Kidney epithelial cell (primary cell): ENCODE data around the gene DLX4. TPM values are rescaled to one million over a fixed set of nuclear protein-coding genes. Genes with fewer than 3 reads are reported as not detected.
A peak's percentile ranks its signal among the peaks of the same experiment; 100 is the strongest.

Experiments used
- DNase-seq: peaks from one replicate; pipeline ENCODE4 v3.0.0-alpha.2; 2010; ENCODE audit warnings: low read depth
- H3K27me3 ChIP-seq: 2 replicates; pipeline ENCODE4 v1.6.0; 2011; ENCODE audit warnings: low read length; ENCODE audit not compliant: control insufficient read depth, insufficient read depth
- H3K36me3 ChIP-seq: 2 replicates; pipeline ENCODE4 v1.5.1; 2011; ENCODE audit warnings: low read length; ENCODE audit not compliant: control insufficient read depth, insufficient read depth
- H3K4me3 ChIP-seq: 2 replicates; pipeline ENCODE4 v1.5.1; 2011; ENCODE audit warnings: low read depth, mild to moderate bottlenecking, control low read depth, low read length
- CTCF ChIP-seq: IDR thresholded peaks from 2 replicates; pipeline ENCODE4 v1.5.1; 2011; ENCODE audit warnings: mild to moderate bottlenecking, moderate library complexity, low read length, control low read depth, inconsistent platforms; ENCODE audit not compliant: insufficient read depth, poor library complexity, severe bottlenecking
- total RNA-seq: library from RNA; depleted of rRNA; stranded (reverse); fragments of >200 nt; gene quantifications from 2 replicates; pipeline ENCODE4 v1.2.3, GENCODE V29; 2015

DLX4 gene
- total RNA-seq: 0.21 and 0.50 TPM in 2 replicates

DNA sequence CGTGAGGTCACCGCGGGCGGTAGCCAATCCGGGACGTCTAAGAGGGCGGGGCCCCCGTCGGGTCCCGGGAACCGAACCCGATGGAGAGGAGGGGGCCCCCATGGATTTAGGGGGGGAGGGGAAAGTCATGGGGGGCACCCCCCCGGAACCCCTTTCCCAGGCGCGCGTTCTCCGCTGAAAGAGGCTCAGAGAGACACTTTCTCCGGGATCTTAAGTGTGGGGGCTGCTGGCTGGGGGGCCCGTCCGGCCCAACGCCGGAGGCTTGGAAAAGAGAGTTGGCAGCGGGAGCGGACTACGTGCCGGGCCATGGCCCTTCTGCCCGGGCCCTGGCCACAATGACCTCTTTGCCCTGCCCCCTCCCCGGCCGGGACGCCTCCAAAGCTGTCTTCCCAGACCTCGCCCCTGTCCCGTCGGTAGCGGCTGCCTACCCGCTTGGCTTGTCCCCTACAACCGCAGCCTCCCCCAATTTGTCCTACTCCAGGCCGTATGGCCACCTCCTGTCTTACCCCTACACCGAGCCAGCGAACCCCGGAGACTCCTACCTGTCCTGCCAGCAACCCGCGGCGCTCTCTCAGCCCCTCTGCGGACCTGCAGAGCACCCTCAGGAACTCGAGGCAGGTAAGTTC lies at the start of gene DLX4:
Gene DLX4, plus strand, starts transcription at position 57 of the 626 bp plus-strand sequence. Its CDS starts 279 bp downstream, at position 336.
- Histone ChIP-seq H3K27me3 (peaks cover 97% of the 10 kb centered on the region), H3K36me3 (no peaks in the 10 kb centered on the region), H3K4me3 (peak within 1 kb of the TSS; percentile 40)
- DNase-seq: no peak
- no peak for TF ChIP-seq CTCF

DNA sequence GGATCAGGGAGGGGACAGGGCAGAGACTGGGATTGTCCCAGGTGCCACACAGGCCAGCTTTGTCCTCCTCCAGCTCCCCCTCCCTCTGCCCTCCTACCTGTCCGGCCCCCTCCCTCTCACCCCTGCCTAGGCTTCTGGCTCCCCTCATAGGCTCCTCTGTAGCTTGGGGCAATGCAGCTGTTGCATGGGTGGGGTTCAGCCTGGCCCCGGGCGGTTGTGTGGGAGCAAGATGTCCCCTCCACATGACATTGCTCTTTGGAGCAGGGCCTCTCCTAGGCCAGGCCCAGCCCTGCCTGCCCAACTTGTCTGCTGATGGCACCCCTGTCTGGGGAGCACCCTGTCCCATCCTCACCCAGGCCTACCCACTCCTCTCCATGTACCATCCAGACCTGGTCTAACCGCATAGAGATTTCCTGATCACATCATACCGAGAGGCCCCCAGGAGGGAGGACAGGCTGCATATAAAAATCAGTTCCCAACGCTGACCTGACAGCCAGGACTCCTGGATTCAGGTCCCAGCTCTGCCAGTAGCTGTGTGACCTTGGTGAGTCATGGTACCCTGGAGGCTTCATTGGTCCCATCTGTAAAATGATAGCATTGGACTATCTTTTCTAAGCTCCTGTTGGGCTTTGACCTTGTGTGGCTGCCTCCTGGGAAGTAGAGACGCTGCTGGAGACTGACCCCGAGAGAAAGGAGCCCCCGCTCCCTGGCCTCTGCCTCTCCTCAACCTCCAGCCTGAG lies 48.8 kb upstream of the DLX4 start:
- H3K27me3 ChIP-seq: peaks cover 12% of the 10 kb centered on the region
- no peak overlapping the region for H3K4me3 ChIP-seq
- no peak for TF ChIP-seq CTCF
- no peaks in the 10 kb centered on the region for H3K36me3 ChIP-seq
- no peak for DNase-seq

GRCh38 chr17:49922095-49922494 lies 46.9 kb upstream of the DLX4 start:
- DNase-seq: no peak
- peaks cover 5% of the 10 kb centered on the region for H3K27me3 ChIP-seq
- H3K4me3 ChIP-seq: no peak overlapping the region
- H3K36me3 ChIP-seq: no peaks in the 10 kb centered on the region
- TF ChIP-seq CTCF: no peak

DNA sequence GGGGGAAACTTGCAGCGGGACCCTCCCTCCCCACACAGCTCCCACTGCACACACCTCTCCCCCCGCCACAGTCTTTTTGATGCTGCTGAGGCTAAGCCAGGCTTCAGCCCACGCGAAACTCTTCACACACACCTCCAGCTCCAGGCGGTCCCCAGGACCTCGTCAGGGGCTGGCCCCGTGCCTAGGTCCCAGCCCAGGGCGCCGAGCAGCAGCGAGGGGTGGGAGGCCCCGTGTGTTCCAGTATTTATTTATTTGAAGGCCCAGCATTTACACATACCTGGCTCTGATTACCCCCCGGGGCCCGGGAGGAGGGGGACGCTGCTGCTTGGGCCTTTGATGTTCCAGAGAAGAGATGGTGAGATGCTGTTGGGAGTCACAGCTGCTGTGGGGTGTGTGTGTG lies 44.9 kb upstream of the DLX4 start:
- no peak overlapping the region for H3K4me3 ChIP-seq
- no peak for DNase-seq
- no peak for TF ChIP-seq CTCF
- peaks cover 5% of the 10 kb centered on the region for H3K27me3 ChIP-seq
- no peaks in the 10 kb centered on the region for H3K36me3 ChIP-seq

DNA sequence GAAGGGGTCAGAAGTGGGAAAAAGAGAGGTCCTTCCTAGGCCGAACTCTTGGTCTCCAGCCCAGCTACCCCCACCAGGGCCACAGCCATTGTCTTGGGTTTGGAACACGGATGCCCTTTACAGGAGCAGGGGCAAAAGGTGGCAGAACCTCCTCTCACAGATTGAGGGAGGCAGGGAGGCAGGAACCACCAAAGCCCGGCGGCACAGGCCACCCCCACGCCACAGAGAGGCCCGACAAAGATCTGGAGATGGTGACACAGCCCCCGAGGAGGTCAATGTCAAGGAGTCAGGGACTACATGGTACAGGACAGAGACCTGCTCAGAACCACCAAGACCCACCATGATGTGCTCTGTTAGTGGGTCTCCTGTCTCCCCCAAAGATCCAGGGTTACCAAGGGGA lies 44.4 kb upstream of the DLX4 start:
- no peak overlapping the region for H3K4me3 ChIP-seq
- no peaks in the 10 kb centered on the region for H3K36me3 ChIP-seq
- H3K27me3 ChIP-seq: peaks cover 5% of the 10 kb centered on the region
- no peak for DNase-seq
- no peak for TF ChIP-seq CTCF
